Measurements from ENCODE around the gene PGBD5.

Gene PGBD5

DNA sequence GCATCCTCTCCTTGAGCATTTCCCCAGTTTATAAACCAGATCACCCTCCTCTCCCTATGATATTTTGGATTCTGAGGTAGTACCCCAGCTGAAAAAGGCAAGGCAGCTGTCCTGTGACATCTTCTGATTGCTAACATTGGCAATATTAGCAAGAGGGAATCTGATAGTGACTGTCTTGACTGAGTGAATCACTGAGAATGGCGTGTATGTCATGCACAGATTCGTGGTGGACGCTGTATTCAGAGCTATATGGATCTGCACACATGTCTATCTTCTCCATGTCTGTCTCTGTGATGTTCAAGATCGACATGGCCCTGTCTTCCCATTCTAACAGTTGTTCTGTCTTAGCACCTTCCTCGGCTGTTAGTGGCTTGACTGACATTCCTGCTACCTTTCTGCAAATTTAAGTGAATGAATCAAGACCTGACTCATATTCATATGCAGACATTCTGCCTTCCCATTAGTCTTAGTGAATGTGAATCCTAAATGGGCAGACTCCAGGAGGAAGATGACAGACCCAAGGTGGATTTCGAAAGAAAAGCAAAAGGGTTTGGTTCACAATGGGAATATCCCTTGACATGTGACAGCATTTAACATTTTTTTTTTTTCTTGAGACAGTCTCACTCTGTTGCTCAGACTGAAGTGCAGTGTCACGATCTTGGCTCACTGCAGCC, 97.7 kb downstream of the PGBD5 start:
- DNase-seq (ENCODE audit: extremely low read depth in 1 of 2, low read depth in 1 of 2), result no peak

- DNase-seq (ENCODE audit: extremely low read depth in 1 of 2, low read depth in 1 of 2), result no peak
Observed at GRCh38 chr1:230327892-230328284, 98.2 kb downstream of the PGBD5 start.

GRCh38 chr1:230326971-230327891, 98.9 kb downstream of the PGBD5 start:
- DNase-seq (ENCODE audit: extremely low read depth in 1 of 2, low read depth in 1 of 2), result no peak

GRCh38 chr1:230323686-230324085, 102.4 kb downstream of the PGBD5 start:
- no peak for DNase-seq (ENCODE audit: extremely low read depth in 1 of 2, low read depth in 1 of 2)

- no peak for DNase-seq (ENCODE audit: extremely low read depth in 1 of 2, low read depth in 1 of 2)
Observed at GRCh38 chr1:230322967-230323547, 103.1 kb downstream of the PGBD5 start.

- DNase-seq (ENCODE audit: extremely low read depth in 1 of 2, low read depth in 1 of 2), result no peak
Observed at GRCh38 chr1:230322421-230322756, 103.7 kb downstream of the PGBD5 start.

- DNase-seq (ENCODE audit: extremely low read depth in 1 of 2, low read depth in 1 of 2), result no peak
Observed at GRCh38 chr1:230321741-230322420, 104.3 kb downstream of the PGBD5 start.

GRCh38 chr1:230321341-230321740, 104.8 kb downstream of the PGBD5 start:
- DNase-seq (ENCODE audit: extremely low read depth in 1 of 2, low read depth in 1 of 2), result no peak

DNA sequence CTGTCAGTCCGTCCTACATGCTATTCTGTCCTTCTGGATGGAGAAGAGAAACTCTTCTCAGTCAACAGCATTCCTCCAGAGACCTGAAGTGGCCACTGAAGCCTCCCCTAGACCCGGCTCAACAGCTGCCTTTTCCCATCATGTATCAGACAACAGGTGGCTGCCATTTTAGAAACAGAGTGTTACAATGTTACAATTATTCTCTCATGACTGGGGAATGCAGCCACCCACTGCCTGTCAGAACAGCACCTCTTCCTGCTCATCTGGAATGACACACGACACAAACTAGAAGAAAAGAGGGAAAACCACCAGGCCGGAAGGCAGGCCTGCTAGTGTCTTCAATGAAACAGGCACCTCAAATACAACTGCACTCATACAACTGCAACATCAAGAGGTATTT, 105.3 kb downstream of the PGBD5 start:
- no peak for DNase-seq (ENCODE audit: extremely low read depth in 1 of 2, low read depth in 1 of 2)

DNA sequence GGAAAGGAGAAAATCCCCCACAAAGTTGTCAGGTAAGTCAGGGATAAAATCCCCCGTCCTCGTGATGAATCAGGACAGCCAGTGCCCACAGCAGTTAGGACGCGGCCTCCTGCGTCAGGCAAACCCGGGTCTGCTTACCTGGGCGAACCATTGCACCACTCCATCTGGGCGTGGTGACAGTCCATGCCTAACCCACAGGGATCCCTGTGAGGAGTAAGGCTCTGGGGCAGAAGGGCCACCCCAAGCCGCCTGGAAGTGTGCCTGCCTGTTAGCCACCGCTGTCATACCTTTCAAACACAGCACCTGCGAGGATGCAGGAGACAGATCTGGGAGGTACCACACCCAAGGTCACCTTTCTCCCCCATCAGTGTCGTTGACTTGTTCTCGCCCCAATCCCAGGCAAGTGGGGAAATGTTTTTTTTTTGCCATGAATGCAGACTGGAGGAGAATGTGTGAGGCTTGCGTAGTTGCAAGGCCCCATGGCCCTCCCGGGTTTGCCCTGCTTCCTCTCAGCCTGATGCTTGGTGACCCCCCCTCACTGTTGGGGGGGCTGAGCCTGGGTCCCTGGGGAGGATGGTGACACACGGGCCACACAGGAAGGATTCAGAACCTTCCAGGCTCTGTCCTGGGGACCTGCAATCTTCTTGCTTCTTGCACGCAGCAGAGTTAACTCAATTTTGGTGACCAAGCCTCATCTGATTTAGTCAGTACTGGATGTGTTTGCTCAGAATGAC, 107.0 kb downstream of the PGBD5 start:
- DNase-seq (ENCODE audit: extremely low read depth in 1 of 2, low read depth in 1 of 2), result no peak

- no peak for DNase-seq (ENCODE audit: extremely low read depth in 1 of 2, low read depth in 1 of 2)
Observed at GRCh38 chr1:230317823-230318819, 108.0 kb downstream of the PGBD5 start.

GRCh38 chr1:230316864-230317745, 109.0 kb downstream of the PGBD5 start:
- DNase-seq (ENCODE audit: extremely low read depth in 1 of 2, low read depth in 1 of 2), result no peak

GRCh38 chr1:230315099-230315498, 111.0 kb downstream of the PGBD5 start:
- no peak for DNase-seq (ENCODE audit: extremely low read depth in 1 of 2, low read depth in 1 of 2)

DNA sequence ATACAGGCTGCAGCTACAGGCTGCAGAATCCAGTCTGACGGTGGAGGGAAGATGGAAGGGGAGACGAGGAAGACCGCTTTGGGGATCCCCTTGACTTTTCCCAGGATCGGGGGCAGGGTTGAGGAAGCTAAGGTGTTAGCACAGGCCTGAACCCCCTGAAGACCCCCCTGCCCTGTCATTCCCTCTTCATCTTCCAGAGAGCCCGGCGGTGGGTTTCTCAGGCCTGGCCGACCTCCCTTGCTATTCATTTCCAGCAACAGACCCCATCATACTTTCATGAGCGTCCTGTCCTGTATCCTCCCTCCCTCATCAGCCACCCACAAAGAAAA, 112.0 kb downstream of the PGBD5 start:
- DNase-seq (ENCODE audit: extremely low read depth in 1 of 2, low read depth in 1 of 2), result no peak

DNA sequence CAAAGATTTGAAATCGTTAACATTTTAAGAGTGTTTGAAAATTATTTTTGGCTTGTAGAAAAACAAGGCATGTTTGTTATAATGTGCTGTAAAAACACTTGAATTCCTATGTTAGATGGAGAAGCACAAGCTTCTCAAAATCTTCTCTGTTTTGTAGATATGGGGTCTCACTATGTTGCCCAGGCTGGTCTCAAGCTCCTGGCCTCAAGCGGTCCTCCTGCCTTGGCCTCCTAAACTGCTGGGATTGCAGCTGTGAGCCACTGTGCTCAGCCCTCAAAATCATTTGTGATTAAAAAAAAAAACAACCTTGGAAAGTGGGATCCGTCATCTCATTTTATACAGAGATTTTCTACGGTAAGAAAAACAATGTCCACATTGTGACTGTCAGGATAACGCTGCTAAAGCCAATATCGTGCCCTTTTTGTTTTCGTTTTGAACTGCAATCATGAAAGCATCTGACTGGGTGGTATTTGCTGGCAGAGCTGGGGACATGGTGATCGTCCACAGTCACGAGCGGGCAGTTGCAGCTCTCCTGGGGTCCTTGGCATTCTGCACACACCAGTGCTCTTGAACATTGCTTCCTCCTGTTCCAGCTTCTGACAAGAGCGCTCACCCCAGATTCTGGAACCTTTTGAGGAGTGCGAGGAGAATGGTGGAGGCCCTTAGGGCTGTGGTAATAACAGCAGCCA, 112.5 kb downstream of the PGBD5 start:
- DNase-seq (ENCODE audit: extremely low read depth in 1 of 2, low read depth in 1 of 2), result no peak

DNA sequence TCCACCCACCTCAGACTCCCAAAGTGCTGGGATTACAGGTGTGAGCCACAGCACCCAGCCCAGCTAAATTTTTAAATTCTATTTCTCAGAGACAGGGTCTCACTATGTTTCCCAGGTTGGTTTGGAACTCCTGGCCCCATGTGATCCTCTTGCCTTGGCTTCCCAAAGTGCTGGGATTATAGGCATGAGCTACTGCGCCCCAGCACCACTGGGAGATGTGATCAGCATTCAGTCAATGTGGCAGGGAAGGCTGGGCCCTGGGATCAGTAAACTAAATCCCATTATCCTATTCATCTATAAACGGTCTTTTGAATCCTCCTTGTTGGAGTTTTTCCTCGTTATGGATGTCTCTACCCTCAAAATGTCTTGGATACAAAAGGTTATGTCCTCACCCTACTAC, 113.5 kb downstream of the PGBD5 start:
- no peak for DNase-seq (ENCODE audit: extremely low read depth in 1 of 2, low read depth in 1 of 2)

- DNase-seq (ENCODE audit: extremely low read depth in 1 of 2, low read depth in 1 of 2), result peak; percentile 29 to 46
Observed at GRCh38 chr1:230310381-230311163, 115.6 kb downstream of the PGBD5 start.

All from activated CD8-positive, alpha-beta memory T cell treated with anti-CD3 and anti-CD28 coated beads for 1 hour (primary cell).